Measurements from ENCODE around the gene IER5. TPM values are rescaled to one million over a fixed set of nuclear protein-coding genes. Genes with fewer than 3 reads are reported as not detected.

Gene IER5
- total RNA-seq, 1 donor from 2014 or later: 156 TPM

- no peak for TF ChIP-seq CTCF (IDR thresholded peaks at IDR 0.05)
- Mint-ChIP-seq H3K27ac (no peak overlapping the region), H3K36me3 (ENCODE audit: low read depth) (peaks cover 56% of the 10 kb centered on the region), H3K27me3 (no peaks in the 10 kb centered on the region), H3K4me3 (no peak overlapping the region), H3K9me3 (no peaks in the 10 kb centered on the region), H3K4me1 (peaks cover 74% of the 10 kb centered on the region)
- intact Hi-C loops (cut with micrococcal nuclease): no loop called here
- ChIA-PET CTCF (interaction anchor here (0.6 to 1.0 kb wide), 2 partner anchors 46 to 48 kb away, joined by 3 read pairs; no protein-coding TSS in a partner anchor), POLR2A (interaction anchor here (15.9 to 38.3 kb wide), 3 partner anchors 4 to 34 kb away, joined by 428 to 1783 read pairs (median 428); partner anchors contain the start of gene IER5)
- no peak for DNase-seq
- ATAC-seq (ENCODE audit: low read depth): no peak
Measured at GRCh38 chr1:181095260-181095659, 6.8 kb downstream of the IER5 start.

- Mint-ChIP-seq H3K36me3 (ENCODE audit: low read depth) (peaks cover 51% of the 10 kb centered on the region), H3K27me3 (no peaks in the 10 kb centered on the region), H3K27ac (no peak overlapping the region), H3K4me1 (peaks cover 78% of the 10 kb centered on the region), H3K9me3 (no peaks in the 10 kb centered on the region), H3K4me3 (no peak overlapping the region)
- ATAC-seq (ENCODE audit: low read depth) (no peak), DNase-seq (no peak)
- POLR2A ChIA-PET: interaction anchor here (15.9 to 38.3 kb wide), 3 partner anchors 5 to 33 kb away, joined by 428 to 1783 read pairs (median 428); partner anchors contain the start of gene IER5
- intact Hi-C loops (cut with micrococcal nuclease): no loop called here
- TF ChIP-seq CTCF (IDR thresholded peaks at IDR 0.05): no peak
- CTCF ChIA-PET: interaction anchor here (0.6 to 1.1 kb wide), 3 partner anchors 9 to 54 kb away, joined by 3 to 4 read pairs (median 3); no protein-coding TSS in a partner anchor
Measured at GRCh38 chr1:181095763-181096184, 7.3 kb downstream of the IER5 start.

GRCh38 chr1:181097242-181097641 lies 8.7 kb downstream of the IER5 start:
- no peaks in the 10 kb centered on the region for H3K27me3 Mint-ChIP-seq
- intact Hi-C loops (cut with micrococcal nuclease): no loop called here
- ChIA-PET POLR2A (interaction anchor here (0.7 to 38.3 kb wide), 5 partner anchors 6 to 53 kb away, joined by 3 to 1783 read pairs (median 428); partner anchors contain the start of gene IER5), CTCF (interaction anchor here (1.1 to 1.7 kb wide), 5 partner anchors 13 to 48 kb away, joined by 3 to 5 read pairs (median 4); no protein-coding TSS in a partner anchor)
- no peak overlapping the region for H3K27ac Mint-ChIP-seq
- no peak for DNase-seq
- H3K4me3 Mint-ChIP-seq: no peak overlapping the region
- peaks cover 70% of the 10 kb centered on the region for H3K4me1 Mint-ChIP-seq
- ATAC-seq (ENCODE audit: low read depth): no peak
- peaks cover 36% of the 10 kb centered on the region for H3K36me3 Mint-ChIP-seq (ENCODE audit: low read depth)
- TF ChIP-seq CTCF (IDR thresholded peaks at IDR 0.05): no peak
- H3K9me3 Mint-ChIP-seq: no peaks in the 10 kb centered on the region

- intact Hi-C loops (cut with micrococcal nuclease): loop anchor here (1.0 kb wide), 1 partner anchor 9 kb away; no protein-coding TSS in a partner anchor
- Mint-ChIP-seq H3K27ac (peak overlapping the region; percentile 74), H3K36me3 (ENCODE audit: low read depth) (peaks cover 19% of the 10 kb centered on the region), H3K4me1 (peaks cover 69% of the 10 kb centered on the region), H3K9me3 (no peaks in the 10 kb centered on the region), H3K27me3 (no peaks in the 10 kb centered on the region), H3K4me3 (peak overlapping the region; percentile 47)
- CTCF ChIA-PET: no interaction called here
- DNase-seq: no peak
- no peak for TF ChIP-seq CTCF (IDR thresholded peaks at IDR 0.05)
- peak; percentile 30 for ATAC-seq (ENCODE audit: low read depth)
- POLR2A ChIA-PET: interaction anchor here (0.6 to 38.3 kb wide), 6 partner anchors 4 to 76 kb away, joined by 3 to 1783 read pairs (median 217); partner anchors contain the start of genes IER5 and STX6
Measured at GRCh38 chr1:181099152-181100014, 10.9 kb downstream of the IER5 start.
